ENCODE results near the gene GSTM5. TPM values are rescaled to one million over a fixed set of nuclear protein-coding genes. Genes with fewer than 3 reads are reported as not detected.
A peak's percentile ranks its signal among the peaks of the same experiment; 100 is the strongest.

The GSTM5 gene
- total and polyA plus RNA-seq, 2 of the 8 experiments (the other 6 are each of a cell fraction or from before 2014, with no cell fraction given): 0.24 to 0.89 TPM

GRCh38 chr1:109764561-109765482, 52.8 kb downstream of the GSTM5 start:
- Histone ChIP-seq H3K18ac (ENCODE audit: extremely low read depth, low read length) (no peak overlapping the region), H2BK120ac (replicated peaks; ENCODE audit: low read depth, low read length) (no peak overlapping the region), H3K36me3 (ENCODE audit: control insufficient read depth in 2 of 4, insufficient read depth in 4 of 4, low read length in 3 of 4) (no peaks in the 10 kb centered on the region), H3K23me2 (ENCODE audit: low read depth, low read length) (0 out of 2 replicates have a peak, but pooled peaks cover 1% of the 10 kb centered on the region), H4K8ac (ENCODE audit: extremely low read depth, insufficient read depth, low read length) (peak overlapping the region; percentile 57; the same call in 1 of the 2 replicates), H3K9ac (replicated peaks in 1 of 4; ENCODE audit: extremely low read depth in 1 of 4, low read depth in 3 of 4, low read length in 3 of 4) (no peak overlapping the region), H2BK20ac (ENCODE audit: low read length) (no peak overlapping the region), H3K4ac (replicated peaks; ENCODE audit: insufficient read length, low read depth, low read length) (no peak overlapping the region), H3K27me3 (replicated peaks in 1 of 4; ENCODE audit: control insufficient read depth in 3 of 4, extremely low read depth in 1 of 4, insufficient read depth in 3 of 4, low read length in 3 of 4) (no peaks in the 10 kb centered on the region), H3K79me2 (ENCODE audit: control insufficient read depth in 1 of 2, insufficient read depth in 2 of 2, low read length in 2 of 2) (no peaks in the 10 kb centered on the region), H4K5ac (ENCODE audit: insufficient read length, low read depth, low read length) (no peak overlapping the region), H2BK15ac (ENCODE audit: low read length) (no peak overlapping the region), H2AK5ac (ENCODE audit: low read depth, low read length) (no peak overlapping the region), H3K4me3 (ENCODE audit: extremely low read depth in 1 of 4, insufficient read depth in 2 of 4, low read depth in 3 of 4, low read length in 4 of 4) (no peak overlapping the region), H4K91ac (replicated peaks; ENCODE audit: insufficient read length, low read length) (no peak overlapping the region), H3K4me1 (replicated peaks in 1 of 4; ENCODE audit: control insufficient read depth in 3 of 4, insufficient read depth in 4 of 4, low read length in 3 of 4) (no peaks in the 10 kb centered on the region; a peak in 1 of 7 replicates), H3K9me3 (ENCODE audit: insufficient read depth in 2 of 2, low read depth in 1 of 2, low read length in 1 of 2) (no peaks in the 10 kb centered on the region), H3K27ac (ENCODE audit: low read depth, low read length) (no peak overlapping the region), H3K23ac (ENCODE audit: insufficient read length) (no peak overlapping the region), H3K56ac (replicated peaks; ENCODE audit: insufficient read length, low read depth, low read length) (no peak overlapping the region), H3K4me2 (ENCODE audit: insufficient read depth in 1 of 2, low read depth in 2 of 2, low read length in 2 of 2) (no peak overlapping the region), H2AFZ (ENCODE audit: low read length) (no peak overlapping the region), H2BK12ac (ENCODE audit: low read depth, low read length) (no peak overlapping the region), H3K79me1 (ENCODE audit: low read depth, low read length) (no peaks in the 10 kb centered on the region), H2BK5ac (ENCODE audit: low read depth, low read length) (no peak overlapping the region), H4K20me1 (replicated peaks in 1 of 2; ENCODE audit: control insufficient read depth in 1 of 2, insufficient read depth in 2 of 2, low read length in 2 of 2) (no peaks in the 10 kb centered on the region), H3K14ac (ENCODE audit: insufficient read length) (no peak overlapping the region)
- FAIRE-seq (no peak), DNase-seq (ENCODE audit: low read depth in 1 of 2, low spot score in 2 of 2) (no peak)
- 86% methylated on average over 13 of the region's 13 CpGs; no CpG with 5 or more reads in 1 of the 2 experiments for WGBS, 2 experiments (ENCODE audit: extremely low coverage in 1 of 2, insufficient coverage in 1 of 2, insufficient read length in 1 of 2, insufficient replicate concordance in 2 of 2, low coverage in 1 of 2, low lambda C conversion rate in 2 of 2, missing lambda C conversion rate in 1 of 2)
- ChIA-PET POLR2A (ENCODE audit: partially characterized antibody) (no interaction called here), CTCF (ENCODE audit: partially characterized antibody) (interaction anchor here (0.9 to 5.1 kb wide), 9 partner anchors 10 to 232 kb away, joined by 3 to 43 read pairs (median 3); no protein-coding TSS in a partner anchor)

Measured in H1 (cell line).